A673 (cell line): Measurements from ENCODE around the gene FRG2B.

ENCODE experiments used
- CTCF ChIP-seq: fragments of 300-800, 200-600 bp; sonication (generic); conservative IDR thresholded peaks from 2 replicates; pipeline ENCODE4 v1.5.1; 2017; ENCODE audit warnings: low read depth, mild to moderate bottlenecking, antibody characterized with exemption, low read length, moderate library complexity, mixed read lengths
- EZH2 ChIP-seq: fragments of 200-600 bp; sonication (generic); IDR thresholded peaks from 2 replicates; pipeline ENCODE4 v1.6.1; 2017; ENCODE audit warnings: borderline replicate concordance, low read depth, mild to moderate bottlenecking, mixed read lengths, antibody characterized with exemption, low read length; ENCODE audit not compliant: poor library complexity, severe bottlenecking

DNA sequence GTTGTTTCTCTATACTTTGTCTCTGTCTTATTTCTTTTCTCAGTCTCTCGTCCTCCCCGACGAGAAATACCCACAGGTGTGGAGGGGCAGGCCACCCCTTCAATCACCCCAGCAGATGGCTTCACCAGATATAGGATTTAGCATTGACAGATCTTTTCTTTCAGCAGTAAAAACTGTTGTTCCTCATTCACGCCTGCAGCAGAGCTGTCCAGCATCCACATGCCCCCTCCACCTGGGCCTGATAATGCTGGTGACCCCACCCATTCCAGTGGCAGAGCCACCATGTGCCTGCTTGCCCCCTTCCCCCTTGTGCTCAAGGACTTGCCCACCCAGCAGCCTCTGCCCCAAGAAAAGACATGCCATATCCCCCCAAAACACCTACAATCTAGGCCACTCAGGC, 15.5 kb downstream of the FRG2B start:
- TF ChIP-seq CTCF (no peak), EZH2 (no peak)
